ENCODE data around the gene ABCG4. TPM values are rescaled to one million over a fixed set of nuclear protein-coding genes. Genes with fewer than 3 reads are reported as not detected.
"Not testable (repeated sequence)": the region's sequence is repeated elsewhere in the genome, so short reads cannot be mapped to it uniquely, and the experiment has no call there.

ABCG4 gene
- total RNA-seq, 4 donors from 2014 or later, result under 0.01 to 0.30 TPM; not detected in 2

DNA sequence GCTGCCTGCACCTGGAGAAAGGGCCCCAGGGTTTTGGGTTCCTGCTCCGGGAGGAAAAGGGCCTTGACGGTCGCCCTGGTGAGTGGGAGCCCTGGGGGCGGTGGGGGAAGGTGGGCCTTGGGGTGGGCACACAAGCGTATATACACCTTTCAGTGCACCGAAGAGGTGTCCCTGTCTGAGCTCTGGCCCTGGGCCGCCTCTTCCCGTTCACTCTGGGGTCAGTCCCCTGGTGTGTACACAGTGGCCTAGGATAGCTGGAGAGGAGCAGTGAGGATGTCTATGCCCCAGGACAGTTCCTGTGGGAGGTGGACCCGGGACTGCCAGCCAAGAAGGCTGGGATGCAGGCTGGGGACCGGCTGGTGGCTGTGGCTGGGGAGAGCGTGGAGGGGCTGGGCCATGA, 39.2 kb downstream of the ABCG4 start:
- H3K27ac ChIP-seq, result no peak overlapping the region
- no peak overlapping the region for H3K4me3 ChIP-seq
- peaks cover 0 to 11% (median 0%) of the 10 kb centered on the region in 3 donors for H3K36me3 ChIP-seq
- TF ChIP-seq EP300 (IDR thresholded peaks at IDR 0.05) (no peak), POLR2A (IDR thresholded peaks at IDR 0.05) (no peak), CTCF (IDR thresholded peaks at IDR 0.05) (no peak)
- DNase-seq (ENCODE audit: low spot score in 2 of 2), result no peak
- peaks cover 0 to 6% of the 10 kb centered on the region in 2 donors for H3K27me3 ChIP-seq
- WGBS, 2 donors, result 76 to 81% methylated on average over 11 of the region's 11 CpGs
- no peaks in the 10 kb centered on the region for H3K9me3 ChIP-seq
- no peaks in the 10 kb centered on the region for H3K4me1 ChIP-seq

- DNase-seq (ENCODE audit: low spot score in 2 of 2), result no peak
- TF ChIP-seq POLR2A (IDR thresholded peaks at IDR 0.05) (no peak), CTCF (IDR thresholded peaks at IDR 0.05) (no peak), EP300 (IDR thresholded peaks at IDR 0.05) (no peak)
- no peak overlapping the region for H3K4me3 ChIP-seq
- H3K4me1 ChIP-seq, result no peaks in the 10 kb centered on the region
- H3K9me3 ChIP-seq, result no peaks in the 10 kb centered on the region
- H3K36me3 ChIP-seq, result peaks cover 0 to 2% (median 0%) of the 10 kb centered on the region in 3 donors
- WGBS, 2 donors, result 78 to 82% methylated on average over 8 of the region's 8 CpGs
- no peak overlapping the region for H3K27ac ChIP-seq
- H3K27me3 ChIP-seq, result peaks cover 0 to 6% of the 10 kb centered on the region in 2 donors
These were observed 40.0 kb downstream of the ABCG4 start for GRCh38 chr11:119188887-119189286.

- TF ChIP-seq POLR2A (IDR thresholded peaks at IDR 0.05), result no peak
- TF ChIP-seq EP300 (IDR thresholded peaks at IDR 0.05), result no peak
- no peak for TF ChIP-seq CTCF (IDR thresholded peaks at IDR 0.05)
- WGBS, 2 donors, result 82 to 93% methylated on average over 4 of the region's 4 CpGs
- Histone ChIP-seq H3K27ac (no peak overlapping the region), H3K9me3 (no peaks in the 10 kb centered on the region), H3K27me3 (peaks cover 0 to 6% of the 10 kb centered on the region in 2 donors), H3K36me3 (no peaks in the 10 kb centered on the region), H3K4me1 (no peaks in the 10 kb centered on the region), H3K4me3 (no peak overlapping the region)
- DNase-seq (ENCODE audit: low spot score in 2 of 2), result no peak
These were observed 40.5 kb downstream of the ABCG4 start for GRCh38 chr11:119189393-119189792.

DNA sequence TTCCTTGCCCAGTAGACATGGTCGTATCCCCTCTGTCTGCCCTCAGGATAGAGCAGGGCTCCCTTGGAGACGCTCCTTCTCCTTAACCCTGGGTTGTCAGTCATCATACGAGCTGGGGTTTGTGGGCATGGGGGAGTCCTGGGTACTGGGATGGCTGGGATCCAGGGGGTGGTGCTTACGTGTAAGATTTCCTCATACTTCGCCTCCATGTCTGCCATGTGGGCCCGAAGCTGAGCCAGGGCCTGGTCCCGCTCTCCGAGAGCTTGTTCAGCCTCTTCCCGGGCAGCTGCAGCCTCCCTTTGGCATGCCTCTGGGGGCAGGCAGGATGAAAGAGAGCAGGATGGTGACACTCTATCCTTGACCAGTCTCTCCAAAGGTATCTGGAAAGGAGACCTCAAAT, 41.7 kb downstream of the ABCG4 start:
- Histone ChIP-seq H3K27me3 (peaks cover 0 to 6% of the 10 kb centered on the region in 2 donors), H3K36me3 (no peaks in the 10 kb centered on the region), H3K9me3 (no peaks in the 10 kb centered on the region), H3K27ac (no peak overlapping the region), H3K4me3 (no peak overlapping the region), H3K4me1 (no peaks in the 10 kb centered on the region)
- TF ChIP-seq EP300 (IDR thresholded peaks at IDR 0.05) (no peak), POLR2A (IDR thresholded peaks at IDR 0.05) (no peak), CTCF (IDR thresholded peaks at IDR 0.05) (no peak)
- DNase-seq (ENCODE audit: low spot score in 2 of 2), result no peak
- 84% methylated on average over 7 to 9 of the region's 9 CpGs for WGBS, 2 donors

DNA sequence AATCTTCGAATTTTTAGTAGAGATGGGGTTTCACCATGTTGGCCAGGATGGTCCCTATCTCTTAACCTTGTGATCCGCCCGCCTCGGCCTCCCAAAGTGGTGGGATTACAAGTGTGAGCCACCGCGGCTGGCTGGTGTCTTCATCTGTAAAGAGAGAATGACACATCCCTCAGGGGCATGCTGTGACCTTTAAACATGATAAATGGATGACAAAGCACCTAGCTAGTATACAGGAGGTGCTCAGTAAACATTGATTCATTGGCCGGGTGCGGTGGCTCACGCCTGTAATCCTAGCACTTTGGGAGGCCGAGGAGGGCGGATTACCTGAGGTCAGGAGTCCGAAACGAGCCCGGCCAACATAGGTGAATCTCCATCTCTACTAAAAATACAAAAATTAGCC, 42.4 kb downstream of the ABCG4 start:
- not testable (repeated sequence) for H3K27ac ChIP-seq; H3K4me1 ChIP-seq; H3K27me3 ChIP-seq; H3K9me3 ChIP-seq; DNase-seq (ENCODE audit: low spot score in 2 of 2); H3K36me3 ChIP-seq; H3K4me3 ChIP-seq
- WGBS, 2 donors, result 88 to 94% methylated on average over 14 of the region's 14 CpGs

DNA sequence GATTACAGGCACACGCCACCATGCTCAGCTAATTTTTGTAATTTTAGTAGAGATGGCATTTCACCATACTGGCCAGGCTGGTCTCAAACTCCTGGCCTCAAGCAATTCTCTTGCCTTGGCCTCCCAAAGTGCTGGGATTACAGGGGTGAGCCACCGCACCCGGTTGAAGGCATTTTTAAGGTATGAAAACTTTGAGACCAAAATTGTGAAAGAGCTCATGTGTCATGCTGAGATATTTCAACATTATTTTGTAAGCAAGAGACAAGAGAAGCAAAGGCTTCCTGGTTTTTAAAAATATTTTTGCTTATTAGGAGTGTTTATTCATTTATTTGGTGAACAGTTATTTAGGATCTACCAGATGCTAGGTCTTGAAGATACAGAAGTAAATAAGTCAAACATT, 43.3 kb downstream of the ABCG4 start:
- Histone ChIP-seq H3K27ac (no peak overlapping the region), H3K4me3 (no peak overlapping the region), H3K27me3 (no peaks in the 10 kb centered on the region), H3K9me3 (no peaks in the 10 kb centered on the region), H3K36me3 (no peaks in the 10 kb centered on the region), H3K4me1 (peaks cover 0 to 1% (median 0%) of the 10 kb centered on the region in 4 donors)
- 95 to 96% methylated on average over 3 of the region's 3 CpGs for WGBS, 2 donors
- no peak for DNase-seq (ENCODE audit: low spot score in 2 of 2)
- no peak for TF ChIP-seq EP300 (IDR thresholded peaks at IDR 0.05)
- no peak for TF ChIP-seq POLR2A (IDR thresholded peaks at IDR 0.05)
